K562 (cell line): ENCODE measurements around the gene ZSCAN12. TPM values are rescaled to one million over a fixed set of nuclear protein-coding genes. Genes with fewer than 3 reads are reported as not detected.
A peak's percentile ranks its signal among the peaks of the same experiment; 100 is the strongest.

Source experiments
- CHD1 ChIP-seq: fragments of 200-600 bp; sonication (generic); IDR thresholded peaks from one replicate; pipeline ENCODE4 v1.6.1; 2012; ENCODE audit warnings: mild to moderate bottlenecking, moderate library complexity, low read length, inconsistent platforms
- CREM ChIP-seq: IDR thresholded peaks from 2 replicates; pipeline ENCODE4 v1.6.1; 2014; ENCODE audit warnings: antibody characterized with exemption, low read depth
- FOXK2 ChIP-seq, 2 experiments: fragments of 450-650 bp; IDR thresholded peaks in 1 of 2; conservative IDR thresholded peaks in 1 of 2; 2 replicates each; pipeline ENCODE4 v1.6.1; 2016; ENCODE audit warnings: low read depth in 2 of 2, mild to moderate bottlenecking in 1 of 2
- GTF2E2 ChIP-seq: fragments of 200-800 bp; sonication (Bioruptor generic); IDR thresholded peaks from 2 replicates; pipeline ENCODE4 v1.6.1; 2016; ENCODE audit warnings: missing genetic modification characterization, missing compliant biosample characterization
- HMG20A ChIP-seq: fragments of 450-650 bp; formaldehyde crosslinking; conservative IDR thresholded peaks from 2 replicates; pipeline ENCODE4 v1.4.0; 2020; ENCODE audit warnings: mild to moderate bottlenecking, mixed read lengths
- HNRNPLL ChIP-seq: fragments of 200-400 bp; formaldehyde crosslinking; IDR thresholded peaks from 2 replicates; pipeline ENCODE4 v1.6.1; 2017; ENCODE audit warnings: low read length, low read depth, mild to moderate bottlenecking; ENCODE audit not compliant: poor library complexity, severe bottlenecking
- MAFG ChIP-seq: fragments of 450-650 bp; conservative IDR thresholded peaks from 2 replicates; pipeline ENCODE4 v1.6.1; 2016; ENCODE audit warnings: missing genetic modification characterization, missing compliant biosample characterization
- NFIX ChIP-seq: fragments of 250-450 bp; sonication (Bioruptor Pico); IDR thresholded peaks from 2 replicates; pipeline ENCODE4 v1.4.0; 2020; ENCODE audit warnings: low read depth, mild to moderate bottlenecking, moderate library complexity
- PHB ChIP-seq: fragments of 250-450 bp; sonication (Bioruptor Pico); IDR thresholded peaks from 2 replicates; pipeline ENCODE4 v1.5.0; 2021
- PHF8 ChIP-seq: fragments of 200-600 bp; sonication (generic); IDR thresholded peaks from 2 replicates; pipeline ENCODE4 v1.6.1; 2012; ENCODE audit warnings: mixed run types, mild to moderate bottlenecking, inconsistent platforms, low read length, moderate library complexity, borderline replicate concordance
- PRMT5 ChIP-seq: sonication (generic); formaldehyde crosslinking; IDR thresholded peaks from 2 replicates; pipeline ENCODE4 v1.5.0; 2020; ENCODE audit warnings: missing genetic modification reagents
- RB1 ChIP-seq: fragments of 450-650 bp; IDR thresholded peaks from 2 replicates; pipeline ENCODE4 v1.6.1; 2017; ENCODE audit warnings: low read depth, mild to moderate bottlenecking
- RBM34 ChIP-seq: fragments of 200-400 bp; formaldehyde crosslinking; IDR thresholded peaks from 2 replicates; pipeline ENCODE4 v1.6.1; 2018; ENCODE audit warnings: low read length, borderline replicate concordance; ENCODE audit not compliant: insufficient read depth
- SIN3A ChIP-seq, 2 experiments: fragments of 150-350 bp in 1 of 2; IDR thresholded peaks; 2 replicates each; pipeline ENCODE4 v1.6.1; 2011 to 2016; ENCODE audit warnings: borderline replicate concordance in 2 of 2, low read depth in 2 of 2, low read length in 2 of 2, mild to moderate bottlenecking in 2 of 2, moderate library complexity in 2 of 2; ENCODE audit not compliant: control insufficient read depth in 1 of 2
- ZFX ChIP-seq: sonication (generic); formaldehyde crosslinking; IDR thresholded peaks from 2 replicates; pipeline ENCODE4 v1.8.0; 2022; ENCODE audit warnings: mild to moderate bottlenecking, missing genetic modification reagents, moderate library complexity
- ZKSCAN8 ChIP-seq: fragments of 200-800 bp; sonication (Bioruptor generic); IDR thresholded peaks from 2 replicates; pipeline ENCODE4 v1.6.1; 2016; ENCODE audit warnings: missing genetic modification characterization, missing compliant biosample characterization
- ZNF584 ChIP-seq: fragments of 200-800 bp; sonication (Bioruptor generic); IDR thresholded peaks from 2 replicates; pipeline ENCODE4 v1.6.1; 2016; ENCODE audit warnings: low read depth, mild to moderate bottlenecking, missing genetic modification characterization, missing compliant biosample characterization
- polyA plus RNA-seq, 8 experiments: library from polyadenylated mRNA; depleted of rRNA in 4 of 8; stranded (reverse) in 5 of 8; unstranded in 3 of 8; fragments of >200 nt; fragmentation: Nextera tagmentation in 2 of 8; fragmentation: Illumina TruSeq in 1 of 8; extraction: Ambion mirVana in 2 of 8; extraction: Trizol in 1 of 8; gene quantifications; 2 replicates each; pipeline versions ENCODE4 v1.2.1 to v1.2.3, GENCODE V29; 2011 to 2014; ENCODE audit warnings: inconsistent platforms in 1 of 8, missing spikeins in 1 of 8
- total RNA-seq, 7 experiments: library from RNA; depleted of rRNA in 6 of 7; stranded (reverse); fragments of >200 nt in 6 of 7; fragmentation: Illumina TruSeq in 2 of 7; extraction: Trizol in 2 of 7; gene quantifications; 2 replicates each; pipeline versions ENCODE4 v1.2.1 to v1.2.3, GENCODE V29; 2011 to 2021; ENCODE audit warnings: low replicate concordance in 1 of 7
- TF ChIP-seq, protein P1 (sequence below), 2 experiments: fragments of 450-650 bp; formaldehyde crosslinking in 1 of 2; IDR thresholded peaks; 2 replicates each; pipeline versions ENCODE4 v1.4.0 to v1.6.1; 2014 to 2020; ENCODE audit warnings: mild to moderate bottlenecking in 2 of 2, borderline replicate concordance in 1 of 2, low read depth in 1 of 2
- TF ChIP-seq, protein P2 (sequence below), 2 experiments: fragments of 450-650 bp; IDR thresholded peaks; 2 replicates each; pipeline ENCODE4 v1.6.1; 2016

ZSCAN12 gene
- total and polyA plus RNA-seq, 9 of the 15 experiments (the other 6 are each of a cell fraction or from before 2014, with no cell fraction given): 2.5 to 19.6 (median 12.5) TPM

DNA sequence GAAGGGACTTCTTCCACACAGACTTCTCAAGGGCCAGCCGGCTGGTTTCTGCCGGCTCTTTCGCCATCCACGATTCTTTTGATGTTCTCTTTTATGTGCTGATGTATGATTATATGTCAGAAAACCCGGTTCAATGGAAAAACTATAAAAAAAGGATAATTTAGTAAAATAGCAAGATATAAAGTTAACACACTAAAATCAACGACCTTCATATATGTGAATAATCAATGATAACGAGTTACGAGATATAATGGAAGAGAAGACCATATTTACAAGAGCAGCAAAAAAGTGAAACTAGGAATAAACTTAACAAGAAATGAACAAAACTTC, 540 bp upstream of the ZSCAN12 start (continued):
- TF ChIP-seq, protein P1, sequence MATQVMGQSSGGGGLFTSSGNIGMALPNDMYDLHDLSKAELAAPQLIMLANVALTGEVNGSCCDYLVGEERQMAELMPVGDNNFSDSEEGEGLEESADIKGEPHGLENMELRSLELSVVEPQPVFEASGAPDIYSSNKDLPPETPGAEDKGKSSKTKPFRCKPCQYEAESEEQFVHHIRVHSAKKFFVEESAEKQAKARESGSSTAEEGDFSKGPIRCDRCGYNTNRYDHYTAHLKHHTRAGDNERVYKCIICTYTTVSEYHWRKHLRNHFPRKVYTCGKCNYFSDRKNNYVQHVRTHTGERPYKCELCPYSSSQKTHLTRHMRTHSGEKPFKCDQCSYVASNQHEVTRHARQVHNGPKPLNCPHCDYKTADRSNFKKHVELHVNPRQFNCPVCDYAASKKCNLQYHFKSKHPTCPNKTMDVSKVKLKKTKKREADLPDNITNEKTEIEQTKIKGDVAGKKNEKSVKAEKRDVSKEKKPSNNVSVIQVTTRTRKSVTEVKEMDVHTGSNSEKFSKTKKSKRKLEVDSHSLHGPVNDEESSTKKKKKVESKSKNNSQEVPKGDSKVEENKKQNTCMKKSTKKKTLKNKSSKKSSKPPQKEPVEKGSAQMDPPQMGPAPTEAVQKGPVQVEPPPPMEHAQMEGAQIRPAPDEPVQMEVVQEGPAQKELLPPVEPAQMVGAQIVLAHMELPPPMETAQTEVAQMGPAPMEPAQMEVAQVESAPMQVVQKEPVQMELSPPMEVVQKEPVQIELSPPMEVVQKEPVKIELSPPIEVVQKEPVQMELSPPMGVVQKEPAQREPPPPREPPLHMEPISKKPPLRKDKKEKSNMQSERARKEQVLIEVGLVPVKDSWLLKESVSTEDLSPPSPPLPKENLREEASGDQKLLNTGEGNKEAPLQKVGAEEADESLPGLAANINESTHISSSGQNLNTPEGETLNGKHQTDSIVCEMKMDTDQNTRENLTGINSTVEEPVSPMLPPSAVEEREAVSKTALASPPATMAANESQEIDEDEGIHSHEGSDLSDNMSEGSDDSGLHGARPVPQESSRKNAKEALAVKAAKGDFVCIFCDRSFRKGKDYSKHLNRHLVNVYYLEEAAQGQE (IDR thresholded peaks at IDR 0.05; ENCODE audit: borderline replicate concordance): 0 out of 2 replicates have a peak, but pooled peaks have one; percentile 2
- TF ChIP-seq, protein P1 (CRISPR knock-in tag; IDR thresholded peaks at IDR 0.05; ENCODE audit: low read depth): no peak
- TF ChIP-seq ZFX (no peak), GTF2E2 (no peak), RBM34 (no peak), MAFG (no peak), SIN3A (IDR thresholded peaks at IDR 0.05; ENCODE audit: borderline replicate concordance in 2 of 2, control insufficient read depth in 1 of 2, low read depth in 2 of 2, low read length in 2 of 2) (no peak), NFIX (CRISPR knock-in tag) (no peak), RB1 (no peak), PRMT5 (CRISPR knock-in tag) (no peak), FOXK2 (conservative IDR thresholded peaks at IDR 0.05 in 1 of 2, IDR thresholded peaks at IDR 0.05 in 1 of 2; ENCODE audit: low read depth in 2 of 2) (no peak), PHB (CRISPR knock-in tag) (no peak), HNRNPLL (no peak), ZNF584 (CRISPR knock-in tag) (peak; percentile 63; the same call in 1 of the 2 replicates), HMG20A (CRISPR knock-in tag) (no peak), CHD1 (peak; percentile 10), ZKSCAN8 (CRISPR knock-in tag) (0 out of 2 replicates have a peak, but pooled peaks have one; percentile 13), CREM (no peak), PHF8 (no peak)
- TF ChIP-seq, protein P2, sequence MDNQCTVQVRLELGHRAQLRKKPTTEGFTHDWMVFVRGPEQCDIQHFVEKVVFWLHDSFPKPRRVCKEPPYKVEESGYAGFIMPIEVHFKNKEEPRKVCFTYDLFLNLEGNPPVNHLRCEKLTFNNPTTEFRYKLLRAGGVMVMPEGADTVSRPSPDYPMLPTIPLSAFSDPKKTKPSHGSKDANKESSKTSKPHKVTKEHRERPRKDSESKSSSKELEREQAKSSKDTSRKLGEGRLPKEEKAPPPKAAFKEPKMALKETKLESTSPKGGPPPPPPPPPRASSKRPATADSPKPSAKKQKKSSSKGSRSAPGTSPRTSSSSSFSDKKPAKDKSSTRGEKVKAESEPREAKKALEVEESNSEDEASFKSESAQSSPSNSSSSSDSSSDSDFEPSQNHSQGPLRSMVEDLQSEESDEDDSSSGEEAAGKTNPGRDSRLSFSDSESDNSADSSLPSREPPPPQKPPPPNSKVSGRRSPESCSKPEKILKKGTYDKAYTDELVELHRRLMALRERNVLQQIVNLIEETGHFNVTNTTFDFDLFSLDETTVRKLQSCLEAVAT (IDR thresholded peaks at IDR 0.05): no peak
